K562 (cell line): ENCODE measurements around the gene HES4.

Experiments used
- DNMT1 ChIP-seq: fragments of 450-650 bp; IDR thresholded peaks from 2 replicates; pipeline ENCODE4 v1.6.1; 2016; ENCODE audit warnings: antibody characterized with exemption, mild to moderate bottlenecking
- EP300 ChIP-seq: IDR thresholded peaks from 2 replicates; pipeline ENCODE4 v1.6.1; 2012; ENCODE audit warnings: low read length, improper control_type of control experiment
- MTA1 ChIP-seq: fragments of 450-650 bp; IDR thresholded peaks from 2 replicates; pipeline ENCODE4 v1.6.1; 2017; ENCODE audit warnings: borderline replicate concordance
- MTA3 ChIP-seq: fragments of 450-650 bp; formaldehyde crosslinking; IDR thresholded peaks from 2 replicates; pipeline ENCODE4 v1.6.1; 2017; ENCODE audit warnings: mild to moderate bottlenecking, borderline replicate concordance
- MYC ChIP-seq, 2 experiments: fragments of 250-450 bp in 1 of 2; sonication (Bioruptor Pico) in 1 of 2; IDR thresholded peaks; 2 replicates each; pipeline versions ENCODE4 v1.5.1 to v1.6.1; 2012 to 2021; ENCODE audit warnings: low read depth in 2 of 2, borderline replicate concordance in 1 of 2, improper control_type of control experiment in 1 of 2, low read length in 1 of 2, mild to moderate bottlenecking in 1 of 2, moderate library complexity in 1 of 2
- POLR2A ChIP-seq: fragments of 450-650 bp; conservative IDR thresholded peaks from 2 replicates; pipeline ENCODE4 v1.6.1; 2016
- SMAD2 ChIP-seq: fragments of 150-350 bp; IDR thresholded peaks from 2 replicates; pipeline ENCODE4 v1.6.1; 2014; ENCODE audit warnings: low read depth, mild to moderate bottlenecking, low read length
- SMAD3 ChIP-seq: fragments of 450-650 bp; formaldehyde crosslinking; conservative IDR thresholded peaks from 2 replicates; pipeline ENCODE4 v1.4.0; 2020; ENCODE audit warnings: mild to moderate bottlenecking
- SRF ChIP-seq, 2 experiments: fragments of 250-450, 450-650 bp in 1 of 2; sonication (Bioruptor Pico) in 1 of 2; sonication (generic) in 1 of 2; formaldehyde crosslinking; IDR thresholded peaks; 2 replicates each; pipeline versions ENCODE4 v1.5.0 to v1.5.1; 2020 to 2022; ENCODE audit warnings: mild to moderate bottlenecking in 1 of 2, missing genetic modification reagents in 1 of 2
- TOE1 ChIP-seq, 2 experiments: fragments of 450-650 bp in 1 of 2; sonication (generic) in 1 of 2; formaldehyde crosslinking in 1 of 2; IDR thresholded peaks; 2 replicates each; pipeline versions ENCODE4 v1.7.1 to v1.8.0; 2016 to 2022; ENCODE audit warnings: borderline replicate concordance in 2 of 2, mild to moderate bottlenecking in 2 of 2, antibody characterized with exemption in 1 of 2, inconsistent platforms in 1 of 2, low read depth in 1 of 2, missing genetic modification reagents in 1 of 2, moderate library complexity in 1 of 2
- ZNF717 ChIP-seq: fragments of 250-450 bp; sonication (Bioruptor Pico); IDR thresholded peaks from 2 replicates; pipeline ENCODE4 v1.5.0; 2021
- ZNF764 ChIP-seq: fragments of 250-450 bp; sonication (Bioruptor Pico); IDR thresholded peaks from 2 replicates; pipeline ENCODE4 v1.4.0; 2020; ENCODE audit warnings: low read depth, mild to moderate bottlenecking, moderate library complexity
- TF ChIP-seq, protein P1 (sequence below), 3 experiments: IDR thresholded peaks in 2 of 3; conservative IDR thresholded peaks in 1 of 3; 2 replicates each; pipeline ENCODE4 v1.5.1; 2011 to 2012; ENCODE audit warnings: low read length in 3 of 3, mild to moderate bottlenecking in 3 of 3, control low read depth in 2 of 3, improper control_type of control experiment in 1 of 3, inconsistent platforms in 1 of 3, low read depth in 1 of 3, mixed read lengths in 1 of 3, moderate library complexity in 1 of 3; ENCODE audit not compliant: insufficient read depth in 2 of 3
- TF ChIP-seq, protein P2 (sequence below): sonication (generic); formaldehyde crosslinking; IDR thresholded peaks from 2 replicates; pipeline ENCODE4 v1.8.0; 2022; ENCODE audit warnings: missing genetic modification reagents, mild to moderate bottlenecking, borderline replicate concordance

DNA sequence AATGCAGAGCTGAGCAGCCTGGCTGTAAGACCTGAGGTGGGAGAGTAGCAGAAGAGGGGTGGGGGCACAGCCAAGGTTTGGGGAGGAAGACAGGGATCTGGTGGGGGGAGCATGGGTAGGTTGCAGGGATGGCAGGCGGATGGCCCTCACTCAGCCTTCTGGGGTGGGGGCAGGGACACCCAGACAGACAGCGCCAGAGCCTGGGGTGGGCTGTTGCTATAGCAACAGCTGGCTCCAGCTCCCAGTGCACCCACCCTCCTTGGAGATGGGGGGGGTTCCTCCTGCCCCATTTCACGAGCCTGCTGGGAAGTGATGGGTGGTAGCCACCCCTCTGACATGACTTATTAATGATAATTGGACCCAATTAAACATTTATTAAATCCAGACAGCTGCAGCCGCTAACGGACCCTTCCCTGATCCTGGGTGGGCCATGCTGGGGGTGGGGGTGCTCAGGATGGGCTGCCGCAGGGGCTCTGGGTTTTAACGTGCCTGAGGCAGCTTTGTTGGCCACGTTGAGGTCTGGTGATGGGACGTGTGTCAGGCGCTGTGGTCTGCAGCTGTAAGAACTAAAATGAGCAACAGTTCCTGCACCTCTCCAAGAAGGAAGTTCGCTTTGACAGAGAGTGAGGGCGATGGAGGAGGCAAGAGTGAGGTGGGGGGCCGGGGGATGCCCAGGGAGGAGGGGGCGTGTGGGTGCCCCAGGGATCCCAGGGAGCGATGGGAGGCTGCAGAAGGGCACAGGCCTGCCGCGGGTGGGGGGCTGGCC lies 39.4 kb upstream of the HES4 start:
- TF ChIP-seq TOE1 (IDR thresholded peaks at IDR 0.05; ENCODE audit: borderline replicate concordance) (no peak), TOE1 (CRISPR knock-in tag; IDR thresholded peaks at IDR 0.05; ENCODE audit: borderline replicate concordance, low read depth) (no peak), ZNF717 (CRISPR knock-in tag) (no peak), EP300 (no peak), SRF (CRISPR knock-in tag; IDR thresholded peaks at IDR 0.05) (no peak), ZNF764 (CRISPR knock-in tag) (no peak), SMAD2 (no peak), MTA1 (no peak), MTA3 (no peak), MYC (IDR thresholded peaks at IDR 0.05; ENCODE audit: low read depth, low read length) (no peak), MYC (CRISPR knock-in tag; IDR thresholded peaks at IDR 0.05; ENCODE audit: borderline replicate concordance, low read depth) (no peak), POLR2A (no peak), SMAD3 (CRISPR knock-in tag) (no peak), DNMT1 (no peak)
- TF ChIP-seq, protein P1, sequence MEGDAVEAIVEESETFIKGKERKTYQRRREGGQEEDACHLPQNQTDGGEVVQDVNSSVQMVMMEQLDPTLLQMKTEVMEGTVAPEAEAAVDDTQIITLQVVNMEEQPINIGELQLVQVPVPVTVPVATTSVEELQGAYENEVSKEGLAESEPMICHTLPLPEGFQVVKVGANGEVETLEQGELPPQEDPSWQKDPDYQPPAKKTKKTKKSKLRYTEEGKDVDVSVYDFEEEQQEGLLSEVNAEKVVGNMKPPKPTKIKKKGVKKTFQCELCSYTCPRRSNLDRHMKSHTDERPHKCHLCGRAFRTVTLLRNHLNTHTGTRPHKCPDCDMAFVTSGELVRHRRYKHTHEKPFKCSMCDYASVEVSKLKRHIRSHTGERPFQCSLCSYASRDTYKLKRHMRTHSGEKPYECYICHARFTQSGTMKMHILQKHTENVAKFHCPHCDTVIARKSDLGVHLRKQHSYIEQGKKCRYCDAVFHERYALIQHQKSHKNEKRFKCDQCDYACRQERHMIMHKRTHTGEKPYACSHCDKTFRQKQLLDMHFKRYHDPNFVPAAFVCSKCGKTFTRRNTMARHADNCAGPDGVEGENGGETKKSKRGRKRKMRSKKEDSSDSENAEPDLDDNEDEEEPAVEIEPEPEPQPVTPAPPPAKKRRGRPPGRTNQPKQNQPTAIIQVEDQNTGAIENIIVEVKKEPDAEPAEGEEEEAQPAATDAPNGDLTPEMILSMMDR (IDR thresholded peaks at IDR 0.05 in 2 of 3, conservative IDR thresholded peaks at IDR 0.05 in 1 of 3; ENCODE audit: insufficient read depth in 2 of 3, low read depth in 1 of 3, low read length in 3 of 3), result no peak
- TF ChIP-seq, protein P2, sequence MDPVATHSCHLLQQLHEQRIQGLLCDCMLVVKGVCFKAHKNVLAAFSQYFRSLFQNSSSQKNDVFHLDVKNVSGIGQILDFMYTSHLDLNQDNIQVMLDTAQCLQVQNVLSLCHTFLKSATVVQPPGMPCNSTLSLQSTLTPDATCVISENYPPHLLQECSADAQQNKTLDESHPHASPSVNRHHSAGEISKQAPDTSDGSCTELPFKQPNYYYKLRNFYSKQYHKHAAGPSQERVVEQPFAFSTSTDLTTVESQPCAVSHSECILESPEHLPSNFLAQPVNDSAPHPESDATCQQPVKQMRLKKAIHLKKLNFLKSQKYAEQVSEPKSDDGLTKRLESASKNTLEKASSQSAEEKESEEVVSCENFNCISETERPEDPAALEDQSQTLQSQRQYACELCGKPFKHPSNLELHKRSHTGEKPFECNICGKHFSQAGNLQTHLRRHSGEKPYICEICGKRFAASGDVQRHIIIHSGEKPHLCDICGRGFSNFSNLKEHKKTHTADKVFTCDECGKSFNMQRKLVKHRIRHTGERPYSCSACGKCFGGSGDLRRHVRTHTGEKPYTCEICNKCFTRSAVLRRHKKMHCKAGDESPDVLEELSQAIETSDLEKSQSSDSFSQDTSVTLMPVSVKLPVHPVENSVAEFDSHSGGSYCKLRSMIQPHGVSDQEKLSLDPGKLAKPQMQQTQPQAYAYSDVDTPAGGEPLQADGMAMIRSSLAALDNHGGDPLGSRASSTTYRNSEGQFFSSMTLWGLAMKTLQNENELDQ (CRISPR knock-in tag), result no peak
